DOHH2 (cell line): ENCODE measurements around the gene CDC123.

ENCODE experiments used
- EZH2phosphoT487 ChIP-seq: fragments of 200-600 bp; sonication (generic); IDR thresholded peaks from 2 replicates; pipeline ENCODE4 v1.6.1; 2017; ENCODE audit warnings: borderline replicate concordance, mild to moderate bottlenecking, antibody characterized with exemption, low read length, moderate library complexity, mixed read lengths
- TF ChIP-seq, protein P1 (sequence below): fragments of 200-600 bp; sonication (generic); IDR thresholded peaks from one replicate; pipeline ENCODE4 v1.5.1; 2014; ENCODE audit warnings: antibody characterized with exemption, mild to moderate bottlenecking, low read depth, low read length; ENCODE audit not compliant: poor library complexity, severe bottlenecking

DNA sequence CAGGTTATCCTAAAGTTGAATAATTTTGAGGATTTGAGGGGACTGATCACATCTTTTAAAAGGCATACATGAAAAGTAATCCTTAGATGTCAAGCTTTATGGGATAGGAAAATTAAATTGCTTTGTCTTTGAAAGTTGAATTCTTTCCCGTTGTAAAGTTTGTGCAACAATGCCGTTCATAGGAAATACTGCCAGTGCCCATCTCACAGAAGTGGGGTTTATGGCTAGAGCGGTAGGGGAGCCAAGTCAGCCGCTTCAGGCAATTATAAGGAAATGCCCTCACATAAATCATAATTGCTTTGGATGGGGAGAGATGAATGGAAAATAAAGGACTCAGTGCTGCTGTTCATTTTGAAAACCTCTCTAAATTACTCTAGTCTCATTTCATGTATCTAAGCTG, 18.1 kb downstream of the CDC123 start:
- TF ChIP-seq, protein P1, sequence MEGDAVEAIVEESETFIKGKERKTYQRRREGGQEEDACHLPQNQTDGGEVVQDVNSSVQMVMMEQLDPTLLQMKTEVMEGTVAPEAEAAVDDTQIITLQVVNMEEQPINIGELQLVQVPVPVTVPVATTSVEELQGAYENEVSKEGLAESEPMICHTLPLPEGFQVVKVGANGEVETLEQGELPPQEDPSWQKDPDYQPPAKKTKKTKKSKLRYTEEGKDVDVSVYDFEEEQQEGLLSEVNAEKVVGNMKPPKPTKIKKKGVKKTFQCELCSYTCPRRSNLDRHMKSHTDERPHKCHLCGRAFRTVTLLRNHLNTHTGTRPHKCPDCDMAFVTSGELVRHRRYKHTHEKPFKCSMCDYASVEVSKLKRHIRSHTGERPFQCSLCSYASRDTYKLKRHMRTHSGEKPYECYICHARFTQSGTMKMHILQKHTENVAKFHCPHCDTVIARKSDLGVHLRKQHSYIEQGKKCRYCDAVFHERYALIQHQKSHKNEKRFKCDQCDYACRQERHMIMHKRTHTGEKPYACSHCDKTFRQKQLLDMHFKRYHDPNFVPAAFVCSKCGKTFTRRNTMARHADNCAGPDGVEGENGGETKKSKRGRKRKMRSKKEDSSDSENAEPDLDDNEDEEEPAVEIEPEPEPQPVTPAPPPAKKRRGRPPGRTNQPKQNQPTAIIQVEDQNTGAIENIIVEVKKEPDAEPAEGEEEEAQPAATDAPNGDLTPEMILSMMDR = no peak
- TF ChIP-seq EZH2phosphoT487 = no peak
